Measurements from ENCODE around the gene KLF1.

Gene KLF1

GRCh38 chr19:12843328-12843727 lies 43.7 kb downstream of the KLF1 start:
- no peak overlapping the region for H3K27ac Mint-ChIP-seq
- no peak overlapping the region for H3K4me3 Mint-ChIP-seq
- H3K4me1 Mint-ChIP-seq (ENCODE audit: low read depth), result peaks cover 38% of the 10 kb centered on the region
- no peaks in the 10 kb centered on the region for H3K9me3 Mint-ChIP-seq
- no peaks in the 10 kb centered on the region for H3K36me3 Mint-ChIP-seq (ENCODE audit: low read depth)
- intact Hi-C loops (cut with micrococcal nuclease), result no loop called here
- peaks cover 76% of the 10 kb centered on the region for H3K27me3 Mint-ChIP-seq

GRCh38 chr19:12842511-12842910 lies 44.5 kb downstream of the KLF1 start:
- Mint-ChIP-seq H3K27me3 (peaks cover 76% of the 10 kb centered on the region), H3K27ac (no peak overlapping the region), H3K4me3 (no peak overlapping the region), H3K36me3 (ENCODE audit: low read depth) (no peaks in the 10 kb centered on the region), H3K9me3 (no peaks in the 10 kb centered on the region), H3K4me1 (ENCODE audit: low read depth) (peaks cover 35% of the 10 kb centered on the region)
- intact Hi-C loops (cut with micrococcal nuclease), result no loop called here

GRCh38 chr19:12841094-12841493 lies 45.9 kb downstream of the KLF1 start:
- intact Hi-C loops (cut with micrococcal nuclease), result no loop called here
- Mint-ChIP-seq H3K36me3 (ENCODE audit: low read depth) (no peaks in the 10 kb centered on the region), H3K4me3 (peak overlapping the region; percentile 41), H3K4me1 (ENCODE audit: low read depth) (peaks cover 38% of the 10 kb centered on the region), H3K27ac (no peak overlapping the region), H3K27me3 (peaks cover 75% of the 10 kb centered on the region), H3K9me3 (no peaks in the 10 kb centered on the region)

- H3K27ac Mint-ChIP-seq, result no peak overlapping the region
- H3K36me3 Mint-ChIP-seq (ENCODE audit: low read depth), result no peaks in the 10 kb centered on the region
- peaks cover 38% of the 10 kb centered on the region for H3K4me1 Mint-ChIP-seq (ENCODE audit: low read depth)
- peak overlapping the region; percentile 41 for H3K4me3 Mint-ChIP-seq
- intact Hi-C loops (cut with micrococcal nuclease), result no loop called here
- H3K9me3 Mint-ChIP-seq, result no peaks in the 10 kb centered on the region
- H3K27me3 Mint-ChIP-seq, result peaks cover 82% of the 10 kb centered on the region
Observed at GRCh38 chr19:12840091-12841079, 46.6 kb downstream of the KLF1 start.

- H3K27ac Mint-ChIP-seq, result no peak overlapping the region
- no peaks in the 10 kb centered on the region for H3K9me3 Mint-ChIP-seq
- intact Hi-C loops (cut with micrococcal nuclease), result no loop called here
- H3K4me3 Mint-ChIP-seq, result peak overlapping the region; percentile 14
- H3K36me3 Mint-ChIP-seq (ENCODE audit: low read depth), result no peaks in the 10 kb centered on the region
- H3K4me1 Mint-ChIP-seq (ENCODE audit: low read depth), result peaks cover 43% of the 10 kb centered on the region
- H3K27me3 Mint-ChIP-seq, result peaks cover 90% of the 10 kb centered on the region
Observed at GRCh38 chr19:12838886-12839756, 47.9 kb downstream of the KLF1 start.

- Mint-ChIP-seq H3K4me3 (peak within 1 kb of the TSS; percentile 60), H3K27me3 (peaks cover 86% of the 10 kb centered on the region), H3K4me1 (ENCODE audit: low read depth) (peaks cover 43% of the 10 kb centered on the region), H3K9me3 (no peaks in the 10 kb centered on the region), H3K36me3 (ENCODE audit: low read depth) (no peaks in the 10 kb centered on the region), H3K27ac (no peak within 1 kb of the TSS)
- intact Hi-C loops (cut with micrococcal nuclease), result no loop called here
Observed at GRCh38 chr19:12838182-12838885, 48.7 kb downstream of the KLF1 start, which contains the start of gene MAST1. MAST1 (plus strand) TSS chr19:12838515; CDS start chr19:12838573, 58 bp downstream.

- peaks cover 89% of the 10 kb centered on the region for H3K27me3 Mint-ChIP-seq
- H3K4me3 Mint-ChIP-seq, result no peak overlapping the region
- H3K36me3 Mint-ChIP-seq (ENCODE audit: low read depth), result no peaks in the 10 kb centered on the region
- no peak overlapping the region for H3K27ac Mint-ChIP-seq
- H3K9me3 Mint-ChIP-seq, result no peaks in the 10 kb centered on the region
- peaks cover 48% of the 10 kb centered on the region for H3K4me1 Mint-ChIP-seq (ENCODE audit: low read depth)
- intact Hi-C loops (cut with micrococcal nuclease), result no loop called here
Observed at GRCh38 chr19:12837225-12837624, 49.8 kb downstream of the KLF1 start.

GRCh38 chr19:12836529-12836863 lies 50.5 kb downstream of the KLF1 start:
- intact Hi-C loops (cut with micrococcal nuclease), result no loop called here
- peaks cover 90% of the 10 kb centered on the region for H3K27me3 Mint-ChIP-seq
- no peaks in the 10 kb centered on the region for H3K9me3 Mint-ChIP-seq
- H3K4me3 Mint-ChIP-seq, result no peak overlapping the region
- no peak overlapping the region for H3K27ac Mint-ChIP-seq
- no peaks in the 10 kb centered on the region for H3K36me3 Mint-ChIP-seq (ENCODE audit: low read depth)
- peaks cover 45% of the 10 kb centered on the region for H3K4me1 Mint-ChIP-seq (ENCODE audit: low read depth)

GRCh38 chr19:12834976-12835757 lies 51.8 kb downstream of the KLF1 start:
- intact Hi-C loops (cut with micrococcal nuclease), result no loop called here
- H3K9me3 Mint-ChIP-seq, result no peaks in the 10 kb centered on the region
- H3K4me1 Mint-ChIP-seq (ENCODE audit: low read depth), result peaks cover 32% of the 10 kb centered on the region
- H3K4me3 Mint-ChIP-seq, result no peak overlapping the region
- H3K36me3 Mint-ChIP-seq (ENCODE audit: low read depth), result no peaks in the 10 kb centered on the region
- peaks cover 90% of the 10 kb centered on the region for H3K27me3 Mint-ChIP-seq
- H3K27ac Mint-ChIP-seq, result no peak overlapping the region

- H3K4me3 Mint-ChIP-seq, result peak within 1 kb of the TSS; percentile 28
- no peak within 1 kb of the TSS for H3K27ac Mint-ChIP-seq
- intact Hi-C loops (cut with micrococcal nuclease), result no loop called here
- H3K4me1 Mint-ChIP-seq (ENCODE audit: low read depth), result peaks cover 31% of the 10 kb centered on the region
- no peaks in the 10 kb centered on the region for H3K36me3 Mint-ChIP-seq (ENCODE audit: low read depth)
- no peaks in the 10 kb centered on the region for H3K9me3 Mint-ChIP-seq
- peaks cover 92% of the 10 kb centered on the region for H3K27me3 Mint-ChIP-seq
Observed at GRCh38 chr19:12834566-12834943, 52.4 kb downstream of the KLF1 start, which contains the start of gene RTBDN. RTBDN (minus strand) TSS chr19:12834579; CDS start chr19:12829979, 4,600 bp downstream.
